ENCODE data around the gene UGT1A8. TPM values are rescaled to one million over a fixed set of nuclear protein-coding genes. Genes with fewer than 3 reads are reported as not detected.

The UGT1A8 gene
- total and polyA plus RNA-seq, 2 donors (not counting 3 experiments of a cell fraction or from before 2014, with no cell fraction given), result not detected

DNA sequence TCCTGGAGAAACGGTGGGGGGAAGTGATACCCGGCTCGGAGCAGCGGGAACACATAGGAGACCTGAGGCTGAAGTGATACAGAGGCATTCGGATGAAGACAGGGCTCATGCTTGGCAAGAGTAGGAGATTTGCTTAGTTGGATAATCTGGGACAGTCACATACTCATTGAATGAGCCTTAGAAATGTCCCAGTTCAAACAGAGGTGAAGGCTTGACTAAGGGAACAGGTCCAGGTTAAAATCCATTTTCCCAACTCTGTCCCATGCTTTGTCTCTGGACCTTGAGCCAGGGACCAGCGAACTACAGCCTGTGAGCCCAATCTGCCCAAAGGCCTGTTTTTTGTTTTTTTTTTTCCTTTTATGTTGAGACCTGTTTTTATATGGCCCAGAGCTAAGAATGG lies 76.5 kb downstream of the UGT1A8 start:
- no TSS peak for BruUV-seq (replicated peaks)
- dilution Hi-C loops (cut with MboI; ENCODE audit: extremely low pct_ligation_motif_present, low sequenced_read_pairs), result no loop called here
- intact Hi-C loops (cut with micrococcal nuclease), result no loop called here

More for the DNA sequence above, 76.5 kb downstream of the UGT1A8 start:
- H2AFZ ChIP-seq (ENCODE audit: low read depth, low read length), result no peak overlapping the region
- no peak for DNase-seq (ENCODE audit: low read depth, low spot score)
- H3K4me2 ChIP-seq (ENCODE audit: insufficient read depth, low read length), result no peak overlapping the region
- H3K9me3 ChIP-seq (replicated peaks; ENCODE audit: control insufficient read depth, insufficient read depth, low read length), result no peaks in the 10 kb centered on the region
- no peaks in the 10 kb centered on the region for H3K27me3 ChIP-seq (ENCODE audit: control insufficient read depth in 2 of 2, insufficient read depth in 2 of 2, low read length in 2 of 2)
- no peaks in the 10 kb centered on the region for H3K36me3 ChIP-seq (ENCODE audit: control insufficient read depth in 2 of 2, extremely low read depth in 1 of 2, insufficient read depth in 2 of 2, low read length in 2 of 2)
- FAIRE-seq, result no peak
- POLR2A ChIA-PET, result no interaction called here
- no peak overlapping the region for H3K9ac ChIP-seq (replicated peaks; ENCODE audit: extremely low read depth, insufficient read depth, low read length)
- no peaks in the 10 kb centered on the region for H3K9me1 ChIP-seq (replicated peaks; ENCODE audit: control insufficient read depth, extremely low read depth, insufficient read depth, low read length)
- H3K79me2 ChIP-seq (ENCODE audit: control insufficient read depth, insufficient read depth, low read length), result no peaks in the 10 kb centered on the region
- H3K4me3 ChIP-seq (replicated peaks in 1 of 3; ENCODE audit: insufficient read depth in 1 of 3, low read depth in 1 of 3, low read length in 3 of 3), result no peak overlapping the region
- H3K4me1 ChIP-seq (ENCODE audit: control insufficient read depth, extremely low read depth, insufficient read depth, low read length), result peaks cover 15% of the 10 kb centered on the region
- no peaks in the 10 kb centered on the region for H4K20me1 ChIP-seq (replicated peaks; ENCODE audit: control insufficient read depth, extremely low read depth, insufficient read depth, low read length)
- TF ChIP-seq MYC (IDR thresholded peaks at IDR 0.05; ENCODE audit: low read depth, low read length) (no peak), POLR2A (IDR thresholded peaks at IDR 0.05; ENCODE audit: low read depth, low read length) (no peak), POLR2AphosphoS5 (IDR thresholded peaks at IDR 0.05; ENCODE audit: insufficient read depth, low read depth, low read length) (no peak), JUN (IDR thresholded peaks at IDR 0.05; ENCODE audit: borderline replicate concordance, insufficient read depth, insufficient read length, low read depth) (no peak), EZH2 (IDR thresholded peaks at IDR 0.05; ENCODE audit: borderline replicate concordance, low read depth, low read length, severe bottlenecking) (no peak), FOS (IDR thresholded peaks at IDR 0.05; ENCODE audit: borderline replicate concordance, insufficient read depth, low read length) (no peak), GATA2 (IDR thresholded peaks at IDR 0.05; ENCODE audit: insufficient read depth, insufficient read length, low read depth, low read length) (no peak)
- TF ChIP-seq, protein P1, sequence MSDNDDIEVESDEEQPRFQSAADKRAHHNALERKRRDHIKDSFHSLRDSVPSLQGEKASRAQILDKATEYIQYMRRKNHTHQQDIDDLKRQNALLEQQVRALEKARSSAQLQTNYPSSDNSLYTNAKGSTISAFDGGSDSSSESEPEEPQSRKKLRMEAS (IDR thresholded peaks at IDR 0.05; ENCODE audit: insufficient read depth, insufficient read length), result no peak
- TF ChIP-seq, protein P2, sequence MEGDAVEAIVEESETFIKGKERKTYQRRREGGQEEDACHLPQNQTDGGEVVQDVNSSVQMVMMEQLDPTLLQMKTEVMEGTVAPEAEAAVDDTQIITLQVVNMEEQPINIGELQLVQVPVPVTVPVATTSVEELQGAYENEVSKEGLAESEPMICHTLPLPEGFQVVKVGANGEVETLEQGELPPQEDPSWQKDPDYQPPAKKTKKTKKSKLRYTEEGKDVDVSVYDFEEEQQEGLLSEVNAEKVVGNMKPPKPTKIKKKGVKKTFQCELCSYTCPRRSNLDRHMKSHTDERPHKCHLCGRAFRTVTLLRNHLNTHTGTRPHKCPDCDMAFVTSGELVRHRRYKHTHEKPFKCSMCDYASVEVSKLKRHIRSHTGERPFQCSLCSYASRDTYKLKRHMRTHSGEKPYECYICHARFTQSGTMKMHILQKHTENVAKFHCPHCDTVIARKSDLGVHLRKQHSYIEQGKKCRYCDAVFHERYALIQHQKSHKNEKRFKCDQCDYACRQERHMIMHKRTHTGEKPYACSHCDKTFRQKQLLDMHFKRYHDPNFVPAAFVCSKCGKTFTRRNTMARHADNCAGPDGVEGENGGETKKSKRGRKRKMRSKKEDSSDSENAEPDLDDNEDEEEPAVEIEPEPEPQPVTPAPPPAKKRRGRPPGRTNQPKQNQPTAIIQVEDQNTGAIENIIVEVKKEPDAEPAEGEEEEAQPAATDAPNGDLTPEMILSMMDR (IDR thresholded peaks at IDR 0.05; ENCODE audit: extremely low read depth in 1 of 2, insufficient read depth in 1 of 2, low read depth in 1 of 2, low read length in 2 of 2), result no peak
- no peak overlapping the region for H3K27ac ChIP-seq (ENCODE audit: insufficient read depth, low read depth, low read length)
- CTCF ChIA-PET, result no interaction called here

Data from endothelial cell of umbilical vein (primary cell).